ENCODE data around the gene DCT. TPM values are rescaled to one million over a fixed set of nuclear protein-coding genes. Genes with fewer than 3 reads are reported as not detected.

Gene DCT
- total and polyA plus RNA-seq, 2 donors (not counting 3 experiments of a cell fraction or from before 2014, with no cell fraction given) = not detected

DNA sequence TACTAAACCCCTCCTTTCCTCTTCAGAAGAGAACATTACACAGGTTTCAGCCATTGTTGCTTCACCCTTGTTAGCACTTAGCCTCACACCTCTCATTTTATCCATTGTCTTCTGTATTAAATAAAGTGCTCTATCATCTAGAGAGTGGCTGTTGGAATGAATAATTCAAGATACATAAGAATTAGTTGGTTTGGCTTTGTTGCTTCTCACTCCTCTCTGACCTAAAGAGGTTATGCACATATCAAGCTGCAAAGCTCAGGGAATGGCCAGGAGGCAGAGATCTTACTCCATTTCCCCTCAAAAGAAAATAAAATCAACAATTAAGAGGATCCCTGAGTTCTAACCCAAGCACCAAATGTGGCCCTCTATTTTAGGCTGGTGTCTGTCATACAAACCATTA lies 79.7 kb downstream of the DCT start:
- ChIA-PET POLR2A (no interaction called here), CTCF (no interaction called here)
- H3K27me3 ChIP-seq (ENCODE audit: control insufficient read depth in 2 of 2, insufficient read depth in 2 of 2, low read length in 2 of 2) = no peaks in the 10 kb centered on the region
- H3K27ac ChIP-seq (ENCODE audit: insufficient read depth, low read depth, low read length) = no peak overlapping the region
- FAIRE-seq = no peak
- no peak overlapping the region for H3K4me3 ChIP-seq (replicated peaks in 1 of 3; ENCODE audit: insufficient read depth in 1 of 3, low read depth in 1 of 3, low read length in 3 of 3)
- H3K79me2 ChIP-seq (ENCODE audit: control insufficient read depth, insufficient read depth, low read length) = no peaks in the 10 kb centered on the region
- no peaks in the 10 kb centered on the region for H3K36me3 ChIP-seq (ENCODE audit: control insufficient read depth in 2 of 2, extremely low read depth in 1 of 2, insufficient read depth in 2 of 2, low read length in 2 of 2)
- TF ChIP-seq MYC (IDR thresholded peaks at IDR 0.05; ENCODE audit: low read depth, low read length) (no peak), POLR2A (IDR thresholded peaks at IDR 0.05; ENCODE audit: low read depth, low read length) (no peak), POLR2AphosphoS5 (IDR thresholded peaks at IDR 0.05; ENCODE audit: insufficient read depth, low read depth, low read length) (no peak), FOS (IDR thresholded peaks at IDR 0.05; ENCODE audit: borderline replicate concordance, insufficient read depth, low read length) (no peak)
- TF ChIP-seq, protein P1, sequence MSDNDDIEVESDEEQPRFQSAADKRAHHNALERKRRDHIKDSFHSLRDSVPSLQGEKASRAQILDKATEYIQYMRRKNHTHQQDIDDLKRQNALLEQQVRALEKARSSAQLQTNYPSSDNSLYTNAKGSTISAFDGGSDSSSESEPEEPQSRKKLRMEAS (IDR thresholded peaks at IDR 0.05; ENCODE audit: insufficient read depth, insufficient read length) = no peak
- no peaks in the 10 kb centered on the region for H4K20me1 ChIP-seq (replicated peaks; ENCODE audit: control insufficient read depth, extremely low read depth, insufficient read depth, low read length)
- H3K9ac ChIP-seq (replicated peaks; ENCODE audit: extremely low read depth, insufficient read depth, low read length) = no peak overlapping the region
- H2AFZ ChIP-seq (ENCODE audit: low read depth, low read length) = no peak overlapping the region
- dilution Hi-C loops (cut with MboI; ENCODE audit: extremely low pct_ligation_motif_present, low sequenced_read_pairs) (no loop called here), intact Hi-C loops (cut with micrococcal nuclease) (no loop called here)
- H3K4me2 ChIP-seq (ENCODE audit: insufficient read depth, low read length) = no peak overlapping the region
- H3K9me1 ChIP-seq (replicated peaks; ENCODE audit: control insufficient read depth, extremely low read depth, insufficient read depth, low read length) = no peaks in the 10 kb centered on the region
- BruUV-seq (replicated peaks) = no TSS peak
- H3K4me1 ChIP-seq (ENCODE audit: control insufficient read depth, extremely low read depth, insufficient read depth, low read length) = no peaks in the 10 kb centered on the region
- no peaks in the 10 kb centered on the region for H3K9me3 ChIP-seq (replicated peaks; ENCODE audit: control insufficient read depth, insufficient read depth, low read length)
- no peak for DNase-seq (ENCODE audit: low read depth, low spot score)

DNA sequence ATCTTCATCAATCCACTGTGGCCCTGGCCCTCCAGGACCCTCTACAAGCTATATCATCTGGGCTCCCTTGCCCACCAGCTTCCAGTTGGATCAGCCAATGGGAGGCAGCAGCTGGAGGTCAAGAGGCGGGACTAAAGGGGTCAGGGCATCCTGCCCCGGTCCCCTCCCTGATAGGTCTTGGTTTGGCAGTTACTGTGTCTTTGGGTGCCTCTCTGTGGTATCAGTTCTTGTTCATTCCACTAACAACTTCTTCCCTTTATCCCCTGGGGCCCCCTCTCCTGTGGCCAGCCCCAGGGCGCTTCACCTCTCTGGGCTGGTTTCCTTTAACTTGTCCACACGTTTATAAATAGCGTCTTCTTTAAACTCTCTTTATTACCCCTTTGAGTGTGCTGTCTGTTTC lies 83.6 kb downstream of the DCT start:
- intact Hi-C loops (cut with micrococcal nuclease) = no loop called here
- CTCF ChIA-PET = no interaction called here
- H4K20me1 ChIP-seq (replicated peaks; ENCODE audit: control insufficient read depth, extremely low read depth, insufficient read depth, low read length) = no peaks in the 10 kb centered on the region
- DNase-seq (ENCODE audit: low read depth, low spot score) (no peak), FAIRE-seq (no peak)
- TF ChIP-seq POLR2AphosphoS5 (IDR thresholded peaks at IDR 0.05; ENCODE audit: insufficient read depth, low read depth, low read length) (no peak), MYC (IDR thresholded peaks at IDR 0.05; ENCODE audit: low read depth, low read length) (no peak), JUN (IDR thresholded peaks at IDR 0.05; ENCODE audit: borderline replicate concordance, insufficient read depth, insufficient read length, low read depth) (no peak), GATA2 (IDR thresholded peaks at IDR 0.05; ENCODE audit: insufficient read depth, insufficient read length, low read depth, low read length) (no peak), POLR2A (IDR thresholded peaks at IDR 0.05; ENCODE audit: low read depth, low read length) (no peak), EZH2 (IDR thresholded peaks at IDR 0.05; ENCODE audit: borderline replicate concordance, low read depth, low read length, severe bottlenecking) (no peak), FOS (IDR thresholded peaks at IDR 0.05; ENCODE audit: borderline replicate concordance, insufficient read depth, low read length) (no peak)
- TF ChIP-seq, protein P2, sequence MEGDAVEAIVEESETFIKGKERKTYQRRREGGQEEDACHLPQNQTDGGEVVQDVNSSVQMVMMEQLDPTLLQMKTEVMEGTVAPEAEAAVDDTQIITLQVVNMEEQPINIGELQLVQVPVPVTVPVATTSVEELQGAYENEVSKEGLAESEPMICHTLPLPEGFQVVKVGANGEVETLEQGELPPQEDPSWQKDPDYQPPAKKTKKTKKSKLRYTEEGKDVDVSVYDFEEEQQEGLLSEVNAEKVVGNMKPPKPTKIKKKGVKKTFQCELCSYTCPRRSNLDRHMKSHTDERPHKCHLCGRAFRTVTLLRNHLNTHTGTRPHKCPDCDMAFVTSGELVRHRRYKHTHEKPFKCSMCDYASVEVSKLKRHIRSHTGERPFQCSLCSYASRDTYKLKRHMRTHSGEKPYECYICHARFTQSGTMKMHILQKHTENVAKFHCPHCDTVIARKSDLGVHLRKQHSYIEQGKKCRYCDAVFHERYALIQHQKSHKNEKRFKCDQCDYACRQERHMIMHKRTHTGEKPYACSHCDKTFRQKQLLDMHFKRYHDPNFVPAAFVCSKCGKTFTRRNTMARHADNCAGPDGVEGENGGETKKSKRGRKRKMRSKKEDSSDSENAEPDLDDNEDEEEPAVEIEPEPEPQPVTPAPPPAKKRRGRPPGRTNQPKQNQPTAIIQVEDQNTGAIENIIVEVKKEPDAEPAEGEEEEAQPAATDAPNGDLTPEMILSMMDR (IDR thresholded peaks at IDR 0.05; ENCODE audit: extremely low read depth in 1 of 2, insufficient read depth in 1 of 2, low read depth in 1 of 2, low read length in 2 of 2) = no peak
- TF ChIP-seq, protein P1 (IDR thresholded peaks at IDR 0.05; ENCODE audit: insufficient read depth, insufficient read length) = no peak
- no peaks in the 10 kb centered on the region for H3K4me1 ChIP-seq (ENCODE audit: control insufficient read depth, extremely low read depth, insufficient read depth, low read length)
- H3K36me3 ChIP-seq (ENCODE audit: control insufficient read depth in 2 of 2, extremely low read depth in 1 of 2, insufficient read depth in 2 of 2, low read length in 2 of 2) = no peaks in the 10 kb centered on the region
- H3K9ac ChIP-seq (replicated peaks; ENCODE audit: extremely low read depth, insufficient read depth, low read length) = no peak overlapping the region
- H3K27me3 ChIP-seq (ENCODE audit: control insufficient read depth in 2 of 2, insufficient read depth in 2 of 2, low read length in 2 of 2) = no peaks in the 10 kb centered on the region
- no peak overlapping the region for H3K4me2 ChIP-seq (ENCODE audit: insufficient read depth, low read length)
- dilution Hi-C loops (cut with MboI; ENCODE audit: extremely low pct_ligation_motif_present, low sequenced_read_pairs) = no loop called here
- no peaks in the 10 kb centered on the region for H3K9me3 ChIP-seq (replicated peaks; ENCODE audit: control insufficient read depth, insufficient read depth, low read length)
- H2AFZ ChIP-seq (ENCODE audit: low read depth, low read length) = no peak overlapping the region
- no peak overlapping the region for H3K27ac ChIP-seq (ENCODE audit: insufficient read depth, low read depth, low read length)
- no TSS peak for BruUV-seq (replicated peaks)
- no peaks in the 10 kb centered on the region for H3K9me1 ChIP-seq (replicated peaks; ENCODE audit: control insufficient read depth, extremely low read depth, insufficient read depth, low read length)
- H3K4me3 ChIP-seq (replicated peaks in 1 of 3; ENCODE audit: insufficient read depth in 1 of 3, low read depth in 1 of 3, low read length in 3 of 3) = no peak overlapping the region
- no peaks in the 10 kb centered on the region for H3K79me2 ChIP-seq (ENCODE audit: control insufficient read depth, insufficient read depth, low read length)
- POLR2A ChIA-PET = no interaction called here

All from endothelial cell of umbilical vein (primary cell).